Activated CD4-positive, alpha-beta T cell treated with anti-CD3 and anti-CD28 coated beads, Interleukin-2, amount 50 U/mL, for 16 hours (primary cell): ENCODE results near the gene PFDN1.

Source experiments
- DNase-seq: peaks from one replicate; pipeline ENCODE4 v3.0.0-alpha.2; 2020

PFDN1 gene

GRCh38 chr5:140328036-140328764 is 25.3 kb upstream of the PFDN1 start:
- DNase-seq, result no peak

GRCh38 chr5:140327589-140327988 is 24.7 kb upstream of the PFDN1 start:
- DNase-seq, result no peak

DNA sequence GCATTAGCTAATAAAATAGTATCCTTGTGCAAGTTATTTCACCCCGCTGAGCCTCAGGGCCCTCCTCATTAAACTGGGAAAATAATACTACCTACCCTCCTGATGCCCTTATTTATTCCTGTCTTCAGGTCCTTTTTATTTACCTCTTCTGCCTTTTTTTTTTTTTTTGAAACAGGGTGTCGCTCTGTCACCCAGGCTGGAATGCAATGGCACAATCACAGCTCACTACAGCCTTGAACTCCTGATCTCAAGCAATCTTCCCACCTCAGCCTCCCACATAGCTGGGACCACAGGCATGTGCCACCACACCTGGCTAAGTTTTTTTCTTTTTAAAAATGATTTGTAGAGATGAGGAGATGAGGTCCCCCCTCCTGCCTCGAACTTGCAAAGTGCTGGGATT is 22.6 kb upstream of the PFDN1 start:
- DNase-seq, result no peak

DNA sequence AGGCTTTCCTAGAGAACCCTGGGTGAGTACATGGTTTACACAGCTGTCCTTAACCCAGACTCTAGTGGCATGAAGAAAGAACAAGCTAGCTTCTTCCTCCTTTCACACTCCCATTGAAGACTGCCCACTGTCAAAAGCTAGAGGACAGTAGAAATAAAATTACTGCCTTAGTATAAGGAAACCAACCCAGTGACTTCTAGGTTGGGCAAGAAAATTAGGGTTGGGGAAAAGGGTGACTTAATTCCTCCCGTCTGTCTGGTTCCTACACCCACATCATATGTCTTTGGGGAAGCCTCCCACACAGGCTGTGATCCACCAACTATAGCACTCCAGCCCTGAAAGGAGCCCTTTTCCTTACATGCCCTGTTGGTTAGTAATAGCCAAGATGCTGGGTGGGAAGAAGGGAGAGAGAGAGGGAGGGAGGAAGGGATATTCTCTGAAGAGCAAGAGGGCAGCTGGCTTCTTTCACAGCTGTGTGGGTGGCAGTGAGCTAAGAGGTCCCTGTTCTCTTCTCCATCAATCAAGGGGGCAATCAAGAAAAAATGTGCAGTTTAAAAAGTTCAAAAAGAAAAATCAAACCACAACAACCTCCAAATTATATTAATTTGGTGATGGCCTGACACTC is 21.8 kb upstream of the PFDN1 start:
- DNase-seq, result no peak

GRCh38 chr5:140324041-140324600 is 21.2 kb upstream of the PFDN1 start:
- DNase-seq, result no peak

- no peak for DNase-seq
Measured at GRCh38 chr5:140322751-140323731, 20.1 kb upstream of the PFDN1 start.

GRCh38 chr5:140321796-140322195 is 18.9 kb upstream of the PFDN1 start:
- no peak for DNase-seq

DNA sequence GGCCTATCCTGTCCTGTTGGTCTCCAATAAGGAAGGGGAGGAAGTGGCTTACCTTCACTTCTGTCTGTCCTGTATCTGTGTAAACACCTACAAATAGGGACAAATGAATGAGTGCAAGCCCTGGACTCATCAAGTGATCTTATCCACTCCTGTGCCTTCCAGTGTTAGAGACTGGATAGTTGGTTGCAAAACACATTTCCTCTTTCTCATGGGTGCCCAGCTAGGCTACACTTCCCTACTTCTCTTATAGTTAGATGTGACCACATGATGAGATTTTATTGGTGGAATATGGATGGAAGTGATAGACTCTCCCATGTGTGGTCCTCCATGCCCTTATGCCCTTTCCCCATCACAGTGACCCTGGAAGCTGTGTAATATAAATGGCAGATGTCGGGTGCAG is 16.9 kb upstream of the PFDN1 start:
- DNase-seq, result no peak

DNA sequence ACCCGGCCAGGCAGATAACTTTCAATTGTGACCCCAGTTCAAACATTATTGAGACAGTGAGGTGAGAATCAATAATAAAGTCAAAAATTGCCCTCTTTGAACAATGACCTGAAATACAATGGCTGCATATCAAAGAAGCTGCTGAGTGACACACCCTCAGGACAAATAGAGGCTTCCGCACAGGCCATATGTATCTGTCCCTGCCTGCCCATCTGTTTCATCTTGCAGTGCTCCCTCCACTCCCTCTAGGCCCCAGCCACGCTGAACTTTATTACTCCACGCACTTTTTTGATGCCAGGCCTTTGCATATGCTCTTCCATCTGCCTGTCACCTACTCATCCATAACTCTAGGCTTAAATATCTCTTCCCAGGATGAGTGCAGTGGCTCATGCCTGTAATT is 15.9 kb upstream of the PFDN1 start:
- DNase-seq, result no peak

DNA sequence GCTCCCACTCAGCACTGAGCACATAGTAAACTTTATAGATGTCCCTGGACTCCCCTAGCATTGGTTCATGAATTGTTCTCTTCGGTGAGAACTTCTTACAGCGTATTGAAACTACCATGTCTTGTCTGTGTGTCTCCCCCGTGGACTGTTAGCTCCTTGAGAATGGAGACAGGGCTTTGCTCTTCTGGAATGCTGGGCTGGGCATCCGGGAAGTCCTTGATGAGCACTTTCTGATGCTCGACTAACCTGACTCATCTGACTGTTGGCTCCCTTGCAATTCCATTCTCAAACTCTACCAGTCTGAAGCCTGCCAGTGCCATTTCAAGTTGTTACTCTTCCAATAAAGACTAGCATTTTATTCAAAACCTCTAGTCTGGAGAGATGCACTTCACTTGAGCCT is 15.0 kb upstream of the PFDN1 start:
- no peak for DNase-seq

- DNase-seq, result no peak
Measured at GRCh38 chr5:140312791-140313189, 9.9 kb upstream of the PFDN1 start.

GRCh38 chr5:140312067-140312790 is 9.3 kb upstream of the PFDN1 start:
- DNase-seq, result no peak

DNA sequence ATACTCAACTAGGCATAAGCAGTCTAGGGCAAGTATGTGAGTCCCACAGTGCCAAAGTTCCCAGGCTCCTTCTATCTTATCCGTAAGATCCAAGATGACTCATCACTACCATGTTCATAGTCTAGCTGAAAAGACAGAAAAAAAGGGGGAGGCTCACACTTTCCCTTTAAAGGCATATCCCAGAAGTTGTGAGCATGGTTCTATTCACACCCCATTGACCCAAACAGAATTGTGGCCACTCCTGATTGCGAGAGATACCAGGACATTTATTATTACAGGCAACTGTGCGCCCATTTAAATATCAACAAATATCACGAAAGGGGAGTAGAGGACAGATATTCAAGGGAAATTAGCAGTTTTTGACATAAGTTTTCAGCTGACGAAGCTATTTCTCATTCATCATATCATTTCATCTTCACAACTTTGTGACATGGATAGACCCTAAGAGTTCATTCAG is 8.1 kb upstream of the PFDN1 start:
- DNase-seq, result no peak

DNA sequence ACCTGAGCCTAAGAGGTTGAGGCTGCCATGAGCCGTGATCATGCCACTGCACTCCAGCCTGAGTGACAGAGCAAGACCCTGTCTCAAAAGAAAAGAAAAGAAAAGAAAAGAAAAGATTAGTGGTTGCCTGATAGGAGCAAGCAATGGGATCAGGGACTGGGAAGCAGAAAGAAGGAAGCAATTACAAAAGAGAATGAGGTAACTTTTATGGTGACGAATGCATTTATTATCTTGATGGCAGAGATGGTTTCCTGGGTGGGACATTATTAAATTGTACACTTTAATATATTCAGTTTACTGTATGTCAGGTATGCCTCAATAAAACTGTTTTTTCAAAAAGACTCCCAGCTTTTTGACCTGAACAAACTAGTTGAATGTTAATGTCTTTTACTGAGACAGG is 7.5 kb upstream of the PFDN1 start:
- no peak for DNase-seq

GRCh38 chr5:140309706-140310249 is 6.9 kb upstream of the PFDN1 start:
- DNase-seq, result no peak

- DNase-seq, result no peak
Measured at GRCh38 chr5:140305471-140305870, 2.6 kb upstream of the PFDN1 start.

DNA sequence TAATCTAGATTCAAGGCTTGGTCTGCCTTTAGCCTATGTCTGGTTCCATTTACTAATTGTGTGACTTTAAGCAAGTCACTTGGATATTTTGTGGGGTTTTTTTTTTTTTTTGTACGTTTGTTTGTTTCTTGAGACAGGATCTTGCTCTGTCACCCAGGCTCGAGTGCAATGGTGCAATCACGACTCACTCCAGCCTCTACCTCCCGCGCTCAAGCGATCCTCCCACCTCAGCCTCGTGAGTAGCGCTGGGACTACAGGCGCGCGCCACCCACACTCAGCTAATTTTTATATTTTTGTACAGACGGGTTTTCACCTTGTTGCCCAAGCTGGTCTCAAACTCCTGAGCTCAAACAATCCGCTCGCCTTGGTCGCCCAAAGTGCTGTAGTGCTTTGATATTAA is 1.1 kb upstream of the PFDN1 start:
- DNase-seq, result no peak

- no peak for DNase-seq
Measured at GRCh38 chr5:140301136-140301535, 1.8 kb downstream of the PFDN1 start.

DNA sequence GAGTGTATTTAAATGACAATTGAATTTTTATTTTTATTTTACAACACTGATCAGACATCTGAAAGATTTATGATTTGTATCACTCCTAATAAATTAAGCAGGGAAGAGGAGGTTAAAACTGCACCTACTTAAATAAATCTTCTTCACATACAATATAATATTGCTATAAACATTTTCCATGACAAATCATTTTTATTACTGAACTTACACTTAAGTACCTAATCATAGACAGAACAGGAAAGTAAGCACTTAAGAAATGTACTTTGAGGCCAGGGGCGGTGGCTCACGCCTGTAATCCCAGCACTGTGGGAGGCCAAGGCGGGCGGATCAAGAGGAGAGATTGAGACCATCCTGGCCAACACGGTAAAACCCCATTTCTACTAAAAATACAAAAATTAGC is 3.8 kb downstream of the PFDN1 start:
- no peak for DNase-seq

- no peak for DNase-seq
Measured at GRCh38 chr5:140298183-140298601, 4.7 kb downstream of the PFDN1 start.

- DNase-seq, result no peak
Measured at GRCh38 chr5:140297283-140297682, 5.6 kb downstream of the PFDN1 start.

DNA sequence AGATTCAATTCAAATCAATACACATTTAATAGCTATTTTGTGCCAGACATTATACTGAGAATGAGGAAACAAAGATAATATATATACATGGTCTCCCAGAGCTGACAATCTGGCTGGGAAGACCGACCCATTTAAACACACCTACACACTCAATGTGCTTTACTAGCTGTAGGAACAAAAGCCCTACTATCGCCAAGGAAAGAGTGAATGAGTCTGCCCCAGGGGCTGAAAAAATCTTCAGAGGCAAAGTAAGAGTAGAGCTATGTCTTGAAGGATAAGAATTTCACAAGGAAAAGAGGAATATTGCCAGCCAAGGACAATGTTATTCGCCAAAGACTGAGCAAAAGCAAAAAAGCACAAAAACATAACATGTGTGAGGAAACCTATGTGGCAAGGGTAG is 6.6 kb downstream of the PFDN1 start:
- DNase-seq, result no peak
